ENCODE measurements around the gene SAMD4B.
A peak's percentile ranks its signal among the peaks of the same experiment; 100 is the strongest.

The SAMD4B gene

GRCh38 chr19:39406656-39407409 lies 64.6 kb downstream of the SAMD4B start, which contains the start of gene ZFP36:
TSS of gene ZFP36 (plus strand) at chr19:39406847. CDS start at chr19:39406905, 58 bp downstream.
- DNase-seq (ENCODE audit: low read depth) = peak; percentile 73
- H3K4me3 ChIP-seq (ENCODE audit: low read depth, low read length) = peak within 1 kb of the TSS; percentile 79
- no peak for TF ChIP-seq MAX (IDR thresholded peaks at IDR 0.05; ENCODE audit: low read depth, low read length)
- TF ChIP-seq CTCF (IDR thresholded peaks at IDR 0.05; ENCODE audit: low read depth, low read length) = no peak
- peak; percentile 91 for TF ChIP-seq POLR2A (IDR thresholded peaks at IDR 0.05; ENCODE audit: extremely low read depth, insufficient read length)
- no peak; the same call in 1 of the 2 replicates for TF ChIP-seq MYC (IDR thresholded peaks at IDR 0.05; ENCODE audit: low read depth, low read length)

- no peak for DNase-seq (ENCODE audit: low read depth)
- TF ChIP-seq MAX (IDR thresholded peaks at IDR 0.05; ENCODE audit: low read depth, low read length) = no peak
- no peak for TF ChIP-seq POLR2A (IDR thresholded peaks at IDR 0.05; ENCODE audit: extremely low read depth, insufficient read length)
- TF ChIP-seq MYC (IDR thresholded peaks at IDR 0.05; ENCODE audit: low read depth, low read length) = no peak
- TF ChIP-seq CTCF (IDR thresholded peaks at IDR 0.05; ENCODE audit: low read depth, low read length) = no peak
- peak overlapping the region; percentile 79 for H3K4me3 ChIP-seq (ENCODE audit: low read depth, low read length)
Observed at GRCh38 chr19:39407410-39407659, 65.1 kb downstream of the SAMD4B start.

GRCh38 chr19:39407660-39408391 lies 65.6 kb downstream of the SAMD4B start:
- DNase-seq (ENCODE audit: low read depth) = no peak
- H3K4me3 ChIP-seq (ENCODE audit: low read depth, low read length) = peak overlapping the region; percentile 79
- TF ChIP-seq POLR2A (IDR thresholded peaks at IDR 0.05; ENCODE audit: extremely low read depth, insufficient read length) (no peak), CTCF (IDR thresholded peaks at IDR 0.05; ENCODE audit: low read depth, low read length) (no peak), MAX (IDR thresholded peaks at IDR 0.05; ENCODE audit: low read depth, low read length) (no peak), MYC (IDR thresholded peaks at IDR 0.05; ENCODE audit: low read depth, low read length) (no peak)

- TF ChIP-seq POLR2A (IDR thresholded peaks at IDR 0.05; ENCODE audit: extremely low read depth, insufficient read length) = no peak
- no peak for TF ChIP-seq MYC (IDR thresholded peaks at IDR 0.05; ENCODE audit: low read depth, low read length)
- TF ChIP-seq CTCF (IDR thresholded peaks at IDR 0.05; ENCODE audit: low read depth, low read length) = no peak
- TF ChIP-seq MAX (IDR thresholded peaks at IDR 0.05; ENCODE audit: low read depth, low read length) = no peak
- peak overlapping the region; percentile 53 for H3K4me3 ChIP-seq (ENCODE audit: low read depth, low read length)
- DNase-seq (ENCODE audit: low read depth) = no peak
Observed at GRCh38 chr19:39408392-39409207, 66.4 kb downstream of the SAMD4B start.

- TF ChIP-seq CTCF (IDR thresholded peaks at IDR 0.05; ENCODE audit: low read depth, low read length) (no peak), POLR2A (IDR thresholded peaks at IDR 0.05; ENCODE audit: extremely low read depth, insufficient read length) (no peak), MAX (IDR thresholded peaks at IDR 0.05; ENCODE audit: low read depth, low read length) (no peak), MYC (IDR thresholded peaks at IDR 0.05; ENCODE audit: low read depth, low read length) (no peak)
- DNase-seq (ENCODE audit: low read depth) = peak; percentile 72
- peak overlapping the region; percentile 59 for H3K4me3 ChIP-seq (ENCODE audit: low read depth, low read length)
Observed at GRCh38 chr19:39409208-39410016, 67.2 kb downstream of the SAMD4B start.

All from NB4 (cell line).